Activated T-helper 2 cell treated with anti-CD3 and anti-CD28 coated beads, Interferon-gamma antibody, Interleukin-2, Interleukin-4, amounts not matched to agents 10 μg/mL and 5 μg/mL and 100 μg/mL, durations not matched to agents 14 hours and 24 hours and 36 hours (primary cell): ENCODE data around the gene ADCK2. TPM values are rescaled to one million over a fixed set of nuclear protein-coding genes. Genes with fewer than 3 reads are reported as not detected.
"Not testable (repeated sequence)": the region's sequence is repeated elsewhere in the genome, so short reads cannot be mapped to it uniquely, and the experiment has no call there.

Experiments
- DNase-seq: peaks from one replicate; pipeline ENCODE4 v3.0.0; 2021; ENCODE audit warnings: low spot score
- H3K27ac Mint-ChIP-seq: one replicate; pipeline ENCODE4 v1.8.0; 2021; ENCODE audit warnings: mixed read lengths
- H3K27me3 Mint-ChIP-seq: one replicate; pipeline ENCODE4 v1.8.0; 2021; ENCODE audit warnings: low read depth, mixed read lengths
- H3K36me3 Mint-ChIP-seq: one replicate; pipeline ENCODE4 v1.8.0; 2021; ENCODE audit warnings: low read depth, mixed read lengths
- H3K4me1 Mint-ChIP-seq: one replicate; pipeline ENCODE4 v1.8.0; 2021; ENCODE audit warnings: low read depth, mixed read lengths
- H3K4me3 Mint-ChIP-seq: one replicate; pipeline ENCODE4 v1.8.0; 2021; ENCODE audit warnings: low read depth, mild to moderate bottlenecking, moderate library complexity, mixed read lengths
- H3K9me3 Mint-ChIP-seq: one replicate; pipeline ENCODE4 v1.8.0; 2021; ENCODE audit warnings: mixed read lengths
- intact Hi-C: fragments of 100-400 bp; cut with micrococcal nuclease; formaldehyde crosslinking; loops from one replicate; pipeline ENCODE4 v1.15.1; 2023
- total RNA-seq: library from RNA; stranded (reverse); gene quantifications from 2 replicates; pipeline ENCODE4 v1.2.3, GENCODE V29; 2022

Gene ADCK2
- total RNA-seq, 1 donor from 2014 or later: 26.3 TPM

DNA sequence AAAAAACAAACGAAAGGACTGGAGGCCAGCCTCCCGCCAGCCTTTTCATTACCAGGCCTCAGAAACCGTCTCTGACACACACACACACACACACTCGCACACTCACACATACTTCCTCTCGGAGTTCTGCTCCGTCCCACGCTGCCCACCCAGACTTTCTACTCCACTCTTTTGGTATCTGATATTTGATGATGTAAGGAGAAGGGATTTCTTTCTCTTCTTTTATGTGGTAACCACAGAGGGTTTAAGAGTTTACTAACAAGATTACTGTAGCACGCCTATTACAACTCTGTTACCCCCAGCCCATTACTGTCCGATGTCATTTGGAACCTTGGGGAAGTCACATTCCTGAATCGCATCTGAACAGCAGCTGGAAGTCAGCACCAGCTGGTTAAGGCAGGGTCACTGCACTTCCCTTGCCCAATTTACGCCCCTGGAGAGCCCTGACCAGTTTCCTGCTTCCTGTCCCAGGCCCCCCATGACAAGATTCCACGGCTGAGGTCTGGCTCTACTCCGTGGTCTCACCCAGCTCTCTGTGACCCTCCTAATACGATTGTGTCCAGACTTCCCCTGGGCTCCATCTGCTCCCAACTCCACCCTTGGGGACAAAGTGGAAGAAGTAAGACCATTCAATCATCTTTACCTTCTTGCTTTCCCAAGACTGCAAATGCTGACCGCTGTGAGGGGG lies 33.2 kb upstream of the ADCK2 start:
- no peak for DNase-seq
- peaks cover 10% of the 10 kb centered on the region for H3K4me1 Mint-ChIP-seq
- no peaks in the 10 kb centered on the region for H3K36me3 Mint-ChIP-seq
- intact Hi-C loops: no loop called here
- H3K27me3 Mint-ChIP-seq: peaks cover 60% of the 10 kb centered on the region
- H3K4me3 Mint-ChIP-seq: peak overlapping the region; percentile 68
- H3K9me3 Mint-ChIP-seq: no peaks in the 10 kb centered on the region
- no peak overlapping the region for H3K27ac Mint-ChIP-seq

DNA sequence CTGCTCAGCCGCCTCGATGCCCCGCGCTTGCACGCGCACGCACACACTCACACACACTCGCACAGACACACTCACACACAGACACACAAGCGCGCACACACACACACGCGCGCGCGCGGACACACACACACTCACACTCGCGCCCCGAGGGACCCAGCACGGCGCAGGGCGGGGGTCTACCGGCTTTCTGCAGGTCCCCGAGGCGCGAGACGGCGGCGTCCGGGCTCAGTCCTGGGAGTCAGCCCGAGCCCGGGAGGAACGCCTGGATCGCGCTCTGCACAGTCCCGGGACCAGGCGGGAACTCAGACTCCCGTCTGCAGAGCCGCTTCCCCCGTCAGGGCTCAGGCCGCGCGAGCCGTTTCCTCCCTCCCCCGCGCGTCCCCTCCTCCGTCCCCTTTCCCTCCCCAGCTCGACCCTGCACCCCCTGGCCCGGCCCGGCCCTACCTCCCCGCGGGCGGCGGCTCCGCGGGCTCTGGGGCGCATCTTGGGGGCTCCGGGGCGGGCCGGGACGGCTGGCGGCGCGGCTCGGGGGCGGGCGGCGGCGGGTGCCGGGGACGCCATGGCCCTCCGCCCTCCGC lies 32.6 kb upstream of the ADCK2 start:
- H3K4me1 Mint-ChIP-seq: peaks cover 10% of the 10 kb centered on the region
- no peak for DNase-seq
- peak overlapping the region; percentile 68 for H3K4me3 Mint-ChIP-seq
- no peaks in the 10 kb centered on the region for H3K9me3 Mint-ChIP-seq
- H3K27ac Mint-ChIP-seq: no peak overlapping the region
- intact Hi-C loops: no loop called here
- peaks cover 64% of the 10 kb centered on the region for H3K27me3 Mint-ChIP-seq
- H3K36me3 Mint-ChIP-seq: no peaks in the 10 kb centered on the region

DNA sequence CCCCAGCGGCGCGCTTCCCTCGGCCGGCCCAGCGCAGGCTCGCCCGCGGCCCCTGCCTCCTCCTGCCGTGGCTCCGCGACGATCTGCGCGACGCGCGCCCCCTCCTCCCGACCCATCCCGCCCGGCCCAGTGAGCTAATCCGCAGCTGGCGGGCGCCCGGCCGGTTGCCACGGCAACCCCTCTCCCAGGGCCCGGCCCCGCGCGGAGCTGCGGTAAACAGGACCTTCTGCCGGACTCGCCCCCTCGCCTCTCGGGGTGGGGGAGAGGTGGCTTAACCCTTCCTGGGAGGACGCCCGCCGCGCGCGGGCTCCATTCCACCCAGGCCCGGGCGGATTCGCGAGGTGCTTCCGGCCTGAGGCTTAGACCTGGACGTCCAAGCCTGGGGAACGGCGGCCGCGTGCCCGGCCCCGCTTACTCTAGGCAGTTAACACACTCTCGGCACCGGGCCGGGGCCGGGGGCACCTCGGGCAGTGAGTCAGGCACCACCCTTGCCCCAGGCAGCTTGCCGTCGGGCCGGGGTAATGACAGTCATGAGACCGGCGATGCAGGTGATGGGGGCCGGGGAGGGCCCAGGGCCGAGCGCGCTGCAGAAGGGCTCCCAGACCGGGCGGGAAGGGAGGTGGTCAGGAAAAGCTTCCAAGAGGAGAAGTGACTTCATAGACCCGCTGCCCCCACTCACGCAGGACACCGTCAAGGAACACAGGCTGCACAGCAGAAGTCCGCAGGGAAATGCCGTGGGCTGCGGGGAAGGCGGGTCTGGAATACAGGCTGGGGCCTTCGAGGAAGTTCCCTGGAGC lies 31.8 kb upstream of the ADCK2 start, which contains the start of gene DENND2A:
Gene DENND2A (minus strand): TSS at position 87 of the 797 bp plus-strand sequence. CDS start 38,416 bp downstream, outside the sequence.
- intact Hi-C loops: no loop called here
- Mint-ChIP-seq H3K4me3 (peak within 1 kb of the TSS; percentile 68), H3K27me3 (peaks cover 66% of the 10 kb centered on the region), H3K27ac (no peak within 1 kb of the TSS), H3K9me3 (no peaks in the 10 kb centered on the region), H3K36me3 (no peaks in the 10 kb centered on the region), H3K4me1 (peaks cover 10% of the 10 kb centered on the region)
- DNase-seq: no peak

DNA sequence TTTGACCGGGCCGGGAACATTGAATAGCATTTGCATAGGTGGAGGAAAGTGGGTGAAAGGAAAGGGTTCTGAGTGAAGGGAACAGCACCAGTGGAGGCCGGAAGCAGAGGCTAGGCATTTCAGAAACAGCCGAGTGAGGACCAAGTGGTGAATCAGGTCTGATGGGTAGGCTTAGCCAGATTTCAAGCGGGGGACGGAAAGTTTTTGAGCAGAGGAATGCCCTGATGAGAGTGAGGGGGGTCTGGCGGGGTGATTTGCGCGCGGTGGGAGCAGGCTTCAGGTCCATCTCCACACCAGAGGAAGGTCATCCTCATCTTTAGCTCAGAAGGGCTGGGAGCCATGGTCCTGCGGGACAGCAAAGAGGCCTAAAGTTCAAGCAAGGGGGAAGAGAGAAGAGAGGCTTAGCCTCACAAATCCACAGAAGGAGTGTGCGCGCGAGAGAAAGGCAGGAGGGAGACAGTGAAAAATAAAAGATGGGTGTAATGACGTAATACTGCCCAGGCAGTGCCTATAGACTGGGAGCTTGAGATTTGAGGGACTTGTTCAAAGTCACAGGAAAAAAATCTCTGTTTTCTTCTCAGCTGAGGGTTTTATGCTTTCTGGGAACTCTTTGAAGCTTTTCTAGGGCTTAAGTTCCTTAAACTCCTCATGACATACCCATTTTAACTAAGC lies 31.1 kb upstream of the ADCK2 start:
- Mint-ChIP-seq H3K4me1 (peaks cover 10% of the 10 kb centered on the region), H3K4me3 (no peak overlapping the region), H3K36me3 (no peaks in the 10 kb centered on the region), H3K27ac (no peak overlapping the region), H3K27me3 (peaks cover 65% of the 10 kb centered on the region), H3K9me3 (no peaks in the 10 kb centered on the region)
- no peak for DNase-seq
- intact Hi-C loops: no loop called here

DNA sequence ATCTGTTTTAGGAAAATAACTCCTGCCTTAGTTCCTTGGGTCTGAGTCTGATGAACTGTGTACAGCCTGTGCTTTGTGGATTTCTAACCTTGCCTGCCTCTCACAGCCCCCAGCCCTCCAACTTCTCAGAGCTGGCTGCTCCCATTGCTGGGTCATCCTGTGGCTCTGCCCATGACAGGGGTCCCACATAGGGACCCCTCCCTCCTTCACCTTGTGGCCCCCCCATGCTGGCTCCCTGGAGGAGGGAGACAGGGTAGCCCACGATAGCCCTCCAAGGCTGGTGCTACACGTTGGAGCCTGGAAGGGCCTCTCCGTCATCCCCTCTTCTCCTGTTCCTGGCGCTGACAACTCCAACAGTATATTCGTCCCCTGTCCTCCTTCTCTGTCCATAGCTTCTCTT lies 29.3 kb upstream of the ADCK2 start:
- H3K4me1 Mint-ChIP-seq: peaks cover 16% of the 10 kb centered on the region
- intact Hi-C loops: no loop called here
- no peak for DNase-seq
- H3K27me3 Mint-ChIP-seq: peaks cover 59% of the 10 kb centered on the region
- H3K9me3 Mint-ChIP-seq: no peaks in the 10 kb centered on the region
- no peak overlapping the region for H3K4me3 Mint-ChIP-seq
- H3K36me3 Mint-ChIP-seq: no peaks in the 10 kb centered on the region
- H3K27ac Mint-ChIP-seq: no peak overlapping the region

DNA sequence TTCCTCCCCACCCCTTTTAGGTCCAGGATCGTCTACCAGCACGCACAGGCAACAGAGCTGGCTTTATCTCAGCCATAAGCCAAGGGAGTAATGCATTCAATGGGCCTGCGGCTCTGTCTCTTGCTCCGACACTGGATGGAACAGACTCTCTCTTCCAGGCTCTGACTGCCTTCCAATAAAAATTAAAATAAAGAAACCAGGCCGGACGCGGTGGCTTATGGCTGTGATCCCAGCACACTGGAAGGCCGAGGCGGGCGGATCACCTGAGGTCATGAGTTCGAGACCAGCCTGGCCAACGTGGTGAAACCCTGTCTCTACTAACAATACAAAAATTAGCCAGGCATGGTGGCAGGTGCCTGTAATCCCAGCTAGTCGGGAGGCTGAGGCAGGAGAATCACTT lies 28.0 kb upstream of the ADCK2 start:
- DNase-seq, H3K27ac Mint-ChIP-seq, H3K36me3 Mint-ChIP-seq, H3K9me3 Mint-ChIP-seq, intact Hi-C loops, H3K4me3 Mint-ChIP-seq: not testable (repeated sequence)
- Mint-ChIP-seq H3K27me3 (peaks cover 51% of the 10 kb centered on the region), H3K4me1 (peaks cover 11% of the 10 kb centered on the region)

DNA sequence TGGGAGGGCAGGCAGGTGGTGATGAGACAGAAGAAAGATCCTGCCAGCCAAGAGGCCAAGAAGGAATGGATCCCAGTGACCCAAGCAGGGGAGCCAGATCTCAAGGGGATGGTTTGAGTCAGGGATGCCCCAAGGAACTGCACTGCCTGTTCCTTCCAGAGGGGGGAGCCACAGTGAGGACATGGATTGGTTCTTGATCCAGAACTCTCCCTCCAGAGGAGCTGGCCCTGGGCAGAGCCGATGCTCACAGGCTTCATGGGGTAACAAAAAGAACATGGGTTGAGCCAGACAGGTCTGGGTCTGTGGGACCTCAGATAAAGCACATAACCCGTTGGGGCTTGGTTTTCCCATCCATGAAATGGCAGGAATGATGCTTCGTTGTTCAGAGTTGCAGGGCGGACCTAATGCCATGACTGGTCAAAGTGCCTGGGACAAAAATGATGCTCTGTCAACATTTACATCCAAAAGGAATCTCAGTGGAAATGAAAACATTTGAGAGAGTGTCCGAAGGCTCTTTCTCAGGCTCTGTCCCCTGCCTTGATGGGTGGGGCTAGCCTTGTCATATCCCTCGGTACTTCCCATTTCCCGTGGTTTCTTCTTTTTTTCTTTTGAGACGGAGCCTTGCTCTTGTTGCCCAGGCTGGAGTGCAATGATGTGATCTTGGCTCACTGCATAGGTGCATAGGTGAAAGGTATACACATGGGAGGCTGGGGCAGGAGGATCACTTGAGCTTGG lies 27.4 kb upstream of the ADCK2 start:
- peaks cover 48% of the 10 kb centered on the region for H3K27me3 Mint-ChIP-seq
- H3K4me1 Mint-ChIP-seq: peaks cover 8% of the 10 kb centered on the region
- H3K36me3 Mint-ChIP-seq: no peaks in the 10 kb centered on the region
- H3K4me3 Mint-ChIP-seq: no peak overlapping the region
- intact Hi-C loops: no loop called here
- no peaks in the 10 kb centered on the region for H3K9me3 Mint-ChIP-seq
- no peak for DNase-seq
- no peak overlapping the region for H3K27ac Mint-ChIP-seq

DNA sequence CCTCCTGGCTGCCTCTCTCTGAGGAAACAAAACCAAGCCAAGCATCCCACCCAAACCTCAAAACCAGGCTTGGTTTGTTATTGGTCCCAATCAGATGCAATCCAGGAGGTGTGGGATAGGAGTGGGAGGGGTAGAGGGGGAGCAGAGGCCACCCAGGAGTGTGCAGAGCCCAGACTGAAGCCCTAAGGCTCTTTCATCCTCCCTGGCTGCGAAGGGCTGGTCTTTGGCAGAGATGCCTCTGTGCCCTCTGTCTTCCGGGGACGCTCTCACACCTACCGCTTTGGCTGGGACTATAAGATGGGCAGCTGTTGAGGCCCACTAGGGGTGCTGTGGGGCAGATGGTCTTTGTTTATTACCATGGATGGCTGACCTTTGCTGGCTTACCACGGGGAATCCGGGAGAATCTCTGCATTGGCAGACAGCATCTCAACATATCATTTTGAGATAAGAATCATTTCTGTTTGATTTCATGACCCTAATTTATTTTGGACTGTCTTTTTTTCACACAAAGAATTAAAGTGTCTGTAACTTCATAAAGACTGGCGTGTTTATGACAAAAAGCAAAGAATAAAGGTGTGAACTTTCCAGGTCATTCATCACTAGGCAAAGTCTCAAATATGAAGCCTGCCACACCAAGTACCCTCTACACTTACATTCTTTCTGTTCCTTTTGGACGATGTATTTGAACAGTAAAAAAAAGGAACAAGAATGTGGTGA lies 25.7 kb upstream of the ADCK2 start:
- DNase-seq: no peak
- intact Hi-C loops: no loop called here
- Mint-ChIP-seq H3K27ac (no peak overlapping the region), H3K4me3 (no peak overlapping the region), H3K27me3 (peaks cover 43% of the 10 kb centered on the region), H3K36me3 (no peaks in the 10 kb centered on the region), H3K4me1 (peaks cover 6% of the 10 kb centered on the region), H3K9me3 (no peaks in the 10 kb centered on the region)

DNA sequence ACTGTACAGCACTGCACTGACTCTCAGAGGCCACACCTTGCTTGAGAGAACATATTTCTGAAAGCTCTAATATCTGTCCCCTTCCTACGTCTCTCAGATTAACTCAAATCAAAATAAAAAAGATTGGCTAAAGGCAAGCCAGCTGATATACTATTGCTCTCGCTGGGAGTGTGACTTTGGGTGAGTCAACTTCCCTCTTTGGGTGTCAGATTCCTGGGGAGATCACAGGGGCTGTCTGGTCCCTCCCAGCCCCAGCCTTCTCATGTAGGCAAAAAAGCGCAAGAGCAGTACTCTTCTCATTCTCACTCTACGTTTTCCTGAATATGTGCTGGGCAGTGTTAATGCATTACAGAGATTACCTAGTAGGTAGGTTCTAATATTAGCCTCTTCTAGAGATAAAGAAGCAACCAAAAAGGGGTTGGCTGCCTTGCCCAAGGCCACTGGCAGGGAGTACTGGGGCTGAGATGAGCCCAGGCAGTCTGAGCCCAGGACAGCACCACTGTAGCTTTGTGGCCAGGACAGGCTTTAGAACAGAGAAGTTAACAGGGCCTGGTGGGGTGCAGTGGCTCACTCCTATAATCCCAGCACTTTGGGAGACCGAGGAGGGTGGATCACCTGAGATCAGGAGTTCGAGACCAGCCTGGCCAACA lies 23.1 kb upstream of the ADCK2 start:
- Mint-ChIP-seq H3K9me3 (no peaks in the 10 kb centered on the region), H3K4me1 (peaks cover 10% of the 10 kb centered on the region), H3K36me3 (no peaks in the 10 kb centered on the region), H3K27me3 (peaks cover 31% of the 10 kb centered on the region), H3K4me3 (no peak overlapping the region), H3K27ac (no peak overlapping the region)
- intact Hi-C loops: no loop called here
- DNase-seq: no peak

DNA sequence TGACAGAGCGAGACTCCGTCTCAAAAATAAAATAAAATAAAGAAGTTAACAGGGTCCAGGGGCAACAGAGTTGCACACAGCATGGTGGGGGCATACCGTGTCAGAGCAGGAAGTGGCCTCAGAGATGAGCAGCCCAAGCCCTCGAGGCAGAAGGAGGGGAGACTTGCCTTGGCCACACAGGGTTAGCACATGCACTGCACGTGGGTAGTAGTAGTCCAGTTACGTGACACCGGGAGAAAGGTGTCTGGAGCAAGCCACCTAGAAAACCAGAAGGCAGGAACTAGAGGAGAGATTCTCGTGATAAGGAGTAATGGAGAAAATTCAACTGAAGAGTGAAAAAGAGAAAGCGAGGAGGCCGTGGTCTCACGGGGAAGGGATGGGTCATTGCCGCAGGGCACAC lies 22.4 kb upstream of the ADCK2 start:
- DNase-seq: no peak
- H3K4me3 Mint-ChIP-seq: no peak overlapping the region
- H3K4me1 Mint-ChIP-seq: peaks cover 10% of the 10 kb centered on the region
- intact Hi-C loops: no loop called here
- peaks cover 29% of the 10 kb centered on the region for H3K27me3 Mint-ChIP-seq
- no peak overlapping the region for H3K27ac Mint-ChIP-seq
- H3K9me3 Mint-ChIP-seq: no peaks in the 10 kb centered on the region
- H3K36me3 Mint-ChIP-seq: no peaks in the 10 kb centered on the region

DNA sequence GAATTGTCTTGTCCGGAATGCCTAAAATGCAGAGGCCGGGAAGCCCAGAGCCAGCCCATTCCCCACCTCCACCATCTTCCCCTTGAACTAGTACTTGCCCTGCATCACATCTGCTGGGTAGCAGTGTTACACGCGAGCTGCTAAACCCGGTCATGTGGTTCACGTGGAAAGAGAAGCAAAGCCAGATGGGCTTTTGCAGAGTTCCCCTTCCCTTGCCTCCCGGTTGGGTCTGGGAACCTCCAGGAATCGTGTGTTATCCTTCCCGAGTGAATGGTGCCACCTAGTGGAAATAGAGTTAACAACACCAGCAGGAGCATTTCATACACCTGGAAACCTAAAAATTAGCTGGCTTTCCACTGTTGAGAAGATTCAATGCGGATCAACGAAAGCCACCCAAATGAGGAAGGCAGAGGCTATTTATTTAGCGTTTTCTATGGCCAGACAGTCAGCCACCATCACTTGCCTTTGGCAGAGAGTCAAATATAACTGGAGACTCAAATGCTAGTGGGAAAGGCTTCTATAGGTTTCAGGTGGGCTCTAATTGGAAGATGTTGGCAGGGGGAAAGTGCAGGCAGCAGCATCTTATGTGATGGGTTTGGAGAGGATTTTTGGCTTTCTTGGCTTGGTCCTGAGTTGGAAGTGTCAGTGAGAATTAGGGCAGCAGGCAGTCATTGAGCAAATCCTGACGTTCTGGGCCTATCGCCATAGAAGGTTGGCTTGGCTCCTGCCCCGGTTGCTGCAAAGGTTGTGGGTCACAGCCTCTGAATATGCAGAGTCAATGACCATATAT lies 19.2 kb upstream of the ADCK2 start:
- no peak for DNase-seq
- no peak overlapping the region for H3K4me3 Mint-ChIP-seq
- intact Hi-C loops: loop anchor here (1.0 kb wide), 1 partner anchor 135 kb away; no protein-coding TSS in a partner anchor
- no peak overlapping the region for H3K27ac Mint-ChIP-seq
- peaks cover 22% of the 10 kb centered on the region for H3K27me3 Mint-ChIP-seq
- H3K9me3 Mint-ChIP-seq: no peaks in the 10 kb centered on the region
- peaks cover 20% of the 10 kb centered on the region for H3K4me1 Mint-ChIP-seq
- no peaks in the 10 kb centered on the region for H3K36me3 Mint-ChIP-seq
